Muscle layer of colon (tissue), 2 donors: ENCODE measurements around the gene ARAP1.

Experiments used
- H3K27ac ChIP-seq: one replicate; pipeline ENCODE4 v1.7.0; 2013; ENCODE audit warnings: low read depth, mild to moderate bottlenecking, low read length, moderate library complexity
- H3K27me3 ChIP-seq, 2 donors: one replicate each; pipeline ENCODE4 v1.7.0; 2013; ENCODE audit warnings: low read length in 2 of 2, mild to moderate bottlenecking in 2 of 2; ENCODE audit not compliant: insufficient read depth in 2 of 2, control insufficient read depth in 1 of 2
- H3K36me3 ChIP-seq: one replicate; pipeline ENCODE4 v1.7.0; 2013; ENCODE audit warnings: mild to moderate bottlenecking, low read length; ENCODE audit not compliant: insufficient read depth
- H3K4me1 ChIP-seq: one replicate; pipeline ENCODE4 v1.7.0; 2013; ENCODE audit warnings: mild to moderate bottlenecking, low read length; ENCODE audit not compliant: insufficient read depth
- H3K4me3 ChIP-seq, 2 donors: one replicate each; pipeline ENCODE4 v1.7.0; 2013; ENCODE audit warnings: low read length in 2 of 2, low read depth in 1 of 2, mild to moderate bottlenecking in 1 of 2, moderate library complexity in 1 of 2
- H3K9ac ChIP-seq: one replicate; pipeline ENCODE4 v1.7.0; 2013; ENCODE audit warnings: low read length
- H3K9me3 ChIP-seq: one replicate; pipeline ENCODE4 v1.7.0; 2013; ENCODE audit warnings: mild to moderate bottlenecking, low read length
- donor health status: abdominal sarcoma.
- donor health status: Adenocarcinoma of cecum.

ARAP1 gene

GRCh38 chr11:72655014-72655413 is 97.2 kb downstream of the ARAP1 start:
- Histone ChIP-seq H3K4me3 (no peak overlapping the region), H3K9me3 (no peaks in the 10 kb centered on the region), H3K27ac (no peak overlapping the region), H3K27me3 (no peaks in the 10 kb centered on the region), H3K9ac (no peak overlapping the region), H3K4me1 (no peaks in the 10 kb centered on the region), H3K36me3 (no peaks in the 10 kb centered on the region)

GRCh38 chr11:72653649-72654048 is 98.6 kb downstream of the ARAP1 start:
- Histone ChIP-seq H3K4me3 (no peak overlapping the region), H3K27me3 (no peaks in the 10 kb centered on the region), H3K4me1 (no peaks in the 10 kb centered on the region), H3K27ac (no peak overlapping the region), H3K9ac (no peak overlapping the region), H3K9me3 (no peaks in the 10 kb centered on the region), H3K36me3 (no peaks in the 10 kb centered on the region)

GRCh38 chr11:72652873-72653630 is 99.2 kb downstream of the ARAP1 start:
- H3K27me3 ChIP-seq = no peaks in the 10 kb centered on the region
- H3K9ac ChIP-seq = no peak overlapping the region
- no peaks in the 10 kb centered on the region for H3K36me3 ChIP-seq
- H3K27ac ChIP-seq = no peak overlapping the region
- no peaks in the 10 kb centered on the region for H3K9me3 ChIP-seq
- no peak overlapping the region for H3K4me3 ChIP-seq
- no peaks in the 10 kb centered on the region for H3K4me1 ChIP-seq

- no peak overlapping the region for H3K9ac ChIP-seq
- no peak overlapping the region for H3K27ac ChIP-seq
- H3K36me3 ChIP-seq = no peaks in the 10 kb centered on the region
- H3K9me3 ChIP-seq = no peaks in the 10 kb centered on the region
- H3K4me3 ChIP-seq = no peak overlapping the region
- H3K27me3 ChIP-seq = no peaks in the 10 kb centered on the region
- no peaks in the 10 kb centered on the region for H3K4me1 ChIP-seq
These were observed 100.1 kb downstream of the ARAP1 start for GRCh38 chr11:72652133-72652532.

- Histone ChIP-seq H3K36me3 (no peaks in the 10 kb centered on the region), H3K9ac (no peak overlapping the region), H3K4me1 (no peaks in the 10 kb centered on the region), H3K4me3 (no peak overlapping the region), H3K27me3 (no peaks in the 10 kb centered on the region), H3K9me3 (no peaks in the 10 kb centered on the region), H3K27ac (no peak overlapping the region)
These were observed 102.8 kb downstream of the ARAP1 start for GRCh38 chr11:72649215-72649976.

- no peaks in the 10 kb centered on the region for H3K27me3 ChIP-seq
These were observed 103.6 kb downstream of the ARAP1 start for GRCh38 chr11:72648384-72649136.

GRCh38 chr11:72647882-72648281 is 104.3 kb downstream of the ARAP1 start:
- Histone ChIP-seq H3K27ac (no peak overlapping the region), H3K9me3 (no peaks in the 10 kb centered on the region), H3K4me1 (no peaks in the 10 kb centered on the region), H3K9ac (no peak overlapping the region), H3K27me3 (no peaks in the 10 kb centered on the region), H3K36me3 (no peaks in the 10 kb centered on the region), H3K4me3 (no peak overlapping the region)

More at GRCh38 chr11:72648384-72649136, 103.6 kb downstream of the ARAP1 start:
- H3K4me1 ChIP-seq = no peaks in the 10 kb centered on the region
- H3K9me3 ChIP-seq = no peaks in the 10 kb centered on the region
- H3K4me3 ChIP-seq = no peak overlapping the region
- no peak overlapping the region for H3K9ac ChIP-seq
- H3K27ac ChIP-seq = no peak overlapping the region
- no peaks in the 10 kb centered on the region for H3K36me3 ChIP-seq

- Histone ChIP-seq H3K9ac (no peak overlapping the region), H3K27me3 (no peaks in the 10 kb centered on the region), H3K27ac (no peak overlapping the region), H3K36me3 (no peaks in the 10 kb centered on the region), H3K4me1 (peaks cover 4% of the 10 kb centered on the region), H3K9me3 (no peaks in the 10 kb centered on the region), H3K4me3 (no peak overlapping the region)
These were observed 105.7 kb downstream of the ARAP1 start for GRCh38 chr11:72646472-72646871.

- no peaks in the 10 kb centered on the region for H3K9me3 ChIP-seq
- no peaks in the 10 kb centered on the region for H3K27me3 ChIP-seq
- peaks cover 9% of the 10 kb centered on the region for H3K4me1 ChIP-seq
- no peaks in the 10 kb centered on the region for H3K36me3 ChIP-seq
- H3K4me3 ChIP-seq = no peak overlapping the region
- H3K27ac ChIP-seq = no peak overlapping the region
- no peak overlapping the region for H3K9ac ChIP-seq
These were observed 106.2 kb downstream of the ARAP1 start for GRCh38 chr11:72646024-72646423.

GRCh38 chr11:72643547-72643946 is 108.7 kb downstream of the ARAP1 start:
- Histone ChIP-seq H3K9ac (no peak overlapping the region), H3K4me1 (peaks cover 26% of the 10 kb centered on the region), H3K27me3 (no peaks in the 10 kb centered on the region), H3K9me3 (no peaks in the 10 kb centered on the region), H3K4me3 (peak overlapping the region in 1 of 2 donors; percentile 12), H3K27ac (no peak overlapping the region), H3K36me3 (no peaks in the 10 kb centered on the region)

- Histone ChIP-seq H3K4me1 (peaks cover 32% of the 10 kb centered on the region), H3K27ac (peak overlapping the region; percentile 56), H3K27me3 (no peaks in the 10 kb centered on the region), H3K9ac (no peak overlapping the region), H3K4me3 (peak overlapping the region; percentile 12 to 49), H3K36me3 (no peaks in the 10 kb centered on the region), H3K9me3 (no peaks in the 10 kb centered on the region)
These were observed 109.2 kb downstream of the ARAP1 start for GRCh38 chr11:72642884-72643522.
